ENCODE data around the gene C2orf68. TPM values are rescaled to one million over a fixed set of nuclear protein-coding genes. Genes with fewer than 3 reads are reported as not detected.
A peak's percentile ranks its signal among the peaks of the same experiment; 100 is the strongest.

Gene C2orf68
- total RNA-seq, 1 donor from 2014 or later, result 67.1 TPM

DNA sequence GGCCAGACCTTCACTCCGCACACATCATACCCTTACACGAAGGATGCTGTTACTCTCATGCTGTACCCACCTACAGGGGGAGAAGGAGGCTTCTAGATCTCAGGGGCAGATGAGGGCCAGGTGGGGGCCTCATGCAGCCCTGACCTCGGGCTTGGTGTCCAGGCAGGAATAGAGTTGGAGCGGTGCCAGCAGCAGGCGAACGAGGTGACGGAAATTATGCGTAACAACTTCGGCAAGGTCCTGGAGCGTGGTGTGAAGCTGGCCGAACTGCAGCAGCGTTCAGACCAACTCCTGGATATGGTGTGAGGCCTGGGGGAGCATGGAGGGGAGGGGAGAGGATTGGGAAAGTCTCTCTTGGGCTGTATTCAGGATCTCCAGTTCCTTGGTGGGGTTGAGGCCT, 20.3 kb downstream of the C2orf68 start:
- Mint-ChIP-seq H3K27ac (no peak overlapping the region), H3K4me1 (ENCODE audit: low read depth) (peaks cover 30% of the 10 kb centered on the region), H3K36me3 (ENCODE audit: insufficient read depth) (no peaks in the 10 kb centered on the region), H3K4me3 (ENCODE audit: low read depth) (no peak overlapping the region), H3K9me3 (ENCODE audit: low read depth) (no peaks in the 10 kb centered on the region), H3K27me3 (no peaks in the 10 kb centered on the region)
- DNase-seq (ENCODE audit: low spot score, unreplicated experiment), result no peak
- no peak for TF ChIP-seq CTCF (IDR thresholded peaks at IDR 0.05; ENCODE audit: unreplicated experiment)

GRCh38 chr2:85590950-85591349, 20.9 kb downstream of the C2orf68 start:
- Mint-ChIP-seq H3K9me3 (ENCODE audit: low read depth) (no peaks in the 10 kb centered on the region), H3K36me3 (ENCODE audit: insufficient read depth) (no peaks in the 10 kb centered on the region), H3K4me3 (ENCODE audit: low read depth) (no peak overlapping the region), H3K27ac (peak overlapping the region; percentile 31), H3K4me1 (ENCODE audit: low read depth) (peaks cover 28% of the 10 kb centered on the region), H3K27me3 (no peaks in the 10 kb centered on the region)
- no peak for TF ChIP-seq CTCF (IDR thresholded peaks at IDR 0.05; ENCODE audit: unreplicated experiment)
- no peak for DNase-seq (ENCODE audit: low spot score, unreplicated experiment)

- TF ChIP-seq CTCF (IDR thresholded peaks at IDR 0.05; ENCODE audit: unreplicated experiment), result no peak
- Mint-ChIP-seq H3K4me3 (ENCODE audit: low read depth) (no peak overlapping the region), H3K27me3 (no peaks in the 10 kb centered on the region), H3K9me3 (ENCODE audit: low read depth) (no peaks in the 10 kb centered on the region), H3K36me3 (ENCODE audit: insufficient read depth) (no peaks in the 10 kb centered on the region), H3K4me1 (ENCODE audit: low read depth) (peaks cover 30% of the 10 kb centered on the region), H3K27ac (peak overlapping the region; percentile 88)
- DNase-seq (ENCODE audit: low spot score, unreplicated experiment), result no peak
Measured at GRCh38 chr2:85589982-85590791, 21.7 kb downstream of the C2orf68 start.

GRCh38 chr2:85589181-85589580, 22.7 kb downstream of the C2orf68 start:
- TF ChIP-seq CTCF (IDR thresholded peaks at IDR 0.05; ENCODE audit: unreplicated experiment), result no peak
- no peaks in the 10 kb centered on the region for H3K36me3 Mint-ChIP-seq (ENCODE audit: insufficient read depth)

GRCh38 chr2:85588645-85589044, 23.2 kb downstream of the C2orf68 start:
- Mint-ChIP-seq H3K4me1 (ENCODE audit: low read depth) (peaks cover 26% of the 10 kb centered on the region), H3K27ac (peak overlapping the region; percentile 46), H3K36me3 (ENCODE audit: insufficient read depth) (peaks cover under 1% of the 10 kb centered on the region), H3K9me3 (ENCODE audit: low read depth) (no peaks in the 10 kb centered on the region), H3K27me3 (no peaks in the 10 kb centered on the region), H3K4me3 (ENCODE audit: low read depth) (no peak overlapping the region)
- no peak for DNase-seq (ENCODE audit: low spot score, unreplicated experiment)
- TF ChIP-seq CTCF (IDR thresholded peaks at IDR 0.05; ENCODE audit: unreplicated experiment), result no peak

More at GRCh38 chr2:85589181-85589580, 22.7 kb downstream of the C2orf68 start:
- Mint-ChIP-seq H3K27me3 (no peaks in the 10 kb centered on the region), H3K4me3 (ENCODE audit: low read depth) (no peak overlapping the region), H3K27ac (no peak overlapping the region), H3K4me1 (ENCODE audit: low read depth) (peaks cover 26% of the 10 kb centered on the region), H3K9me3 (ENCODE audit: low read depth) (no peaks in the 10 kb centered on the region)
- no peak for DNase-seq (ENCODE audit: low spot score, unreplicated experiment)
